GM19193 (cell line): Measurements from ENCODE around the gene LAGE3.
A peak's percentile ranks its signal among the peaks of the same experiment; 100 is the strongest.

ENCODE experiments used
- POLR2A ChIP-seq: IDR thresholded peaks from 4 replicates; pipeline ENCODE4 v1.6.1; 2011; ENCODE audit not compliant: insufficient read depth, insufficient read length; ENCODE audit errors: extremely low read depth

LAGE3 gene

GRCh38 chrX:154469880-154470279 is 9.2 kb downstream of the LAGE3 start:
- no peak for TF ChIP-seq POLR2A

DNA sequence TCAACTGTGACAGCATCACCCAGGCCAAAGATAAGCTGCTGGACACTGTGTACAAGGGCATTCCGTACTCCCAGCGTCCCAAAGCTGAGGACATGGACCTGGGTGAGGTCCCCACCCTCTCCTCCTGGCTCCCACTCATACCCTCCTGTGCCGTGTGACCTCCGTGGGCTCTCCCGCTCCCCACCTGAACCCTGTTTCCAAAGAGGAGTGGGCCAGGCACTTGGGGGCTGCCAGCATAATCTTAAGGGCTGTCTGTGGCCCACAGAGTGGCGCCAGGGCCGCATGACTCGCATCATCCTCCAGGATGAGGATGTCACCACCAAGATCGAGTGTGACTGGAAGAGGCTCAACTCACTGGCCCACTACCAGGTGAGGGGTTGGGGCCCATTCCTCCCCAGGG is 10.0 kb downstream of the LAGE3 start:
- TF ChIP-seq POLR2A, result no peak

DNA sequence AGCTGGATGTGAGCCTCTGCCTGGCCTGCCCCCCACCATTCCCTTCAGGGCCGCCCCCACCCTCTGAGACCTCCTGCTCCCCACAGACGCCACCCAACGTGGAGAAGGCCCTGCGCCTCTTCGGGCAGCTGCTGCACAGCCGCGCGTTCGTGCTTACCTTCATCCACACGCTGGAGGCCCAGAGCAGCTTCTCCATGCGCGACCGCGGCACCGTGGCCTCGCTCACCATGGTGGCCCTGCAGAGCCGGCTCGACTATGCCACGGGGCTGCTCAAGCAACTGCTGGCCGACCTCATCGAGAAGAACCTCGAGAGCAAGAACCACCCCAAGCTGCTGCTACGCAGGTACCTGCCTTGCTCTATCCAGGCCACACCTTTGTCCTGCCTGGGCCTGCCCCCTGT is 10.9 kb downstream of the LAGE3 start:
- TF ChIP-seq POLR2A, result no peak

DNA sequence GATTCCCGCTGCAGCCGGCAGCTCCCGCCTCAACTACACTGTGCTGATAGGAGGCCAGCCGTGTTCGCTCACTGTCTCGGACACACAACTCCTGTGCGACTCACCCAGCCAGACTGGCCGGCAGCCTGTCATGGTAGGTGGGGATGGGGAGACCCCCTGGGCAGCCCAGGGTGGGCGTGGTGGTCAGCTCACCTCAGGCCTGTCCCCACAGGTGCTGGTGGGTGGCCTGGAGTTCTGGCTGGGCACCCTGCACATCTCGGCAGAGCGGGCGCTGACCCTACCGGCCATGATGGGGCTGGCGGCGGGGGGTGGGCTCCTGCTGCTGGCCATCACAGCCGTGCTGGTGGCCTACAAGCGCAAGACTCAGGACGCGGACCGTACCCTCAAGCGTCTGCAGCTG is 11.5 kb downstream of the LAGE3 start:
- TF ChIP-seq POLR2A, result no peak

GRCh38 chrX:154466907-154467306 is 12.2 kb downstream of the LAGE3 start:
- TF ChIP-seq POLR2A, result no peak

DNA sequence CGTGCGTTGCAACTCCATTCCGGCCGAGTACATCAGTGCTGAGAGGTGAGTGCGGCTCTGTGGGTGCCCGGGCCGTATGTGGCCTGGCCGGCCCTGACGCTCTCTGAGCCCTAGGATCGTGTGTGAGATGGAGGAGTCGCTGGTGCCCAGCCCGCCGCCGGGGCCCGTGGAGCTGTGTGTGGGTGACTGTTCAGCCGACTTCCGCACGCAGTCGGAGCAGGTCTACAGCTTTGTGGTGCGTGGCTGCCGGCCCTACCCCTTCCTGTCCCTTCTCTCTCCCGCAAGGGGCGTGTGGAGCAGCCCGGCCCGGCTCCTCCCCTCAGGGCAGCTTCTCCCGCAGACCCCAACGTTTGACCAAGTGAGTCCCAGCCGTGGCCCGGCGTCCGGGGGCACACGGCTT is 13.0 kb downstream of the LAGE3 start:
- TF ChIP-seq POLR2A, result no peak

GRCh38 chrX:154465601-154466000 is 13.5 kb downstream of the LAGE3 start:
- TF ChIP-seq POLR2A, result no peak

DNA sequence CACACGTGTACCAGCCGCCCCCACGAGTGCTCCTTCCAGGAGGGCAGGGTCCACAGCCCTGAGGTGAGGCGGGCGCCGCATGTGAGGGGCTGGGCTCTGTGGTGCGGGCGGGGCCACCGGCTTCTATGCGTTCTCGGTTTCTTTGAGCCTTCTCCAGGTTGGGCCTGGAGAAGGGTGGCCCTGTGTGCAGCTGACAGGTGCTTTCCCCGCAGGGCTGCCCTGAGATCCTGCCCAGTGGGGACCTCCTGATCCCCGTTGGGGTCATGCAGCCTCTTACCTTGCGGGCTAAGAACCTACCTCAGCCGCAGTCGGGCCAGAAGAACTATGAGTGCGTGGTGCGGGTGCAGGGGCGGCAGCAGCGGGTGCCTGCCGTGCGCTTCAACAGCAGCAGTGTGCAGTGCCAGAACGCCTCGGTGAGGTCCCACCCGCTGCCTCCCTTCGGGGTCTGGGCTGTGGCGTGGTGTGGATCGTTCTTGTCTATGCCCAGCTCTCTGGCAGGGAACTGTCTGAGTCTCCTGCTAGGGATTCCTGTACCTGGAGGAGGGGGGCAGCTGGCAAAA is 14.2 kb downstream of the LAGE3 start:
- TF ChIP-seq POLR2A, result no peak

DNA sequence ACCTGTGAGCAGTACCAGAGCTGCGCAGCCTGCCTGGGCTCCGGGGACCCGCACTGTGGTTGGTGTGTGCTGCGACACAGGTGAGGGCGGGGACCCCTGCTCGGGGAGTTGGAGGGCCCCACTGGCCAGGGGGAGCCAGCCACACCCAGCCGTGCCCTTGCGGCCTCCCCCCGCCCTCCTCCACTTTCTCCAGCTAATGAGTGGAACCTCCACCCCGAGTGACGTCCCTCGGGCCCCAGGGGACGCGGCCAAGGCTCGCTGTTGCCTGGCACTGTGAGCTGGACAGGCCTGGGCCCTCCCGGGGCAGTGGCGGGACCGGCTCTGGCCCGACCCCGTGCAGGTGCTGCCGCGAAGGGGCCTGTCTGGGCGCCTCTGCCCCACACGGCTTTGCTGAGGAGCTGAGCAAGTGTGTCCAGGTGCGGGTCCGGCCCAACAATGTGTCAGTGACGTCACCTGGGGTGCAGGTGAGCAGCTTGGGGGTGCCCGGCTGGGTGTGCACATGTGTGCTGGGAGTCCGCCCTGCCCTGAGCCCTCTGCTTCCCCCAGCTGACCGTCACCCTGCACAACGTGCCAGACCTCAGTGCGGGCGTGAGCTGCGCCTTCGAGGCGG is 15.4 kb downstream of the LAGE3 start:
- no peak for TF ChIP-seq POLR2A

- no peak for TF ChIP-seq POLR2A
These were observed 16.7 kb downstream of the LAGE3 start for GRCh38 chrX:154462396-154462795.

- no peak for TF ChIP-seq POLR2A
These were observed 18.8 kb downstream of the LAGE3 start for GRCh38 chrX:154460326-154460725.

DNA sequence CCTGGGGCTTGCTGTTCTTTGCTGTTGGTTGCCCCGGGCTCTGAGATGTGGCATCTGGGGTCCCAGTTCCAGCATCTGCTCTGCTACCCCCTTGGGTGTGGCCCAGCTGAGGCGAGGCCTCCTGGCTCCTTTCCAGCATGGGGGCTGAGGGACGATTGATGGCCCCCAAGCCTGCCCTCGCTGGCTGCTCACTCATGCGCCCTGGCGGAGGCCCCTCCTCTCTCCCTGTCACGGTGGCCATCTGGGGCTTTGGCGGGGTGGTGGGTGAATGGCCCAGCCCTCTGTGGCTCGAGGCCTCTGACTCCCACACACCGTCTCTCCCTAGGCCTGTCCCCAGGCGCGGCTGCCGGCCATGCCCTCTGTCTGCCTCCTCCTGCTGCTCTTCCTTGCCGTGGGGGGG is 19.2 kb downstream of the LAGE3 start:
- no peak for TF ChIP-seq POLR2A

DNA sequence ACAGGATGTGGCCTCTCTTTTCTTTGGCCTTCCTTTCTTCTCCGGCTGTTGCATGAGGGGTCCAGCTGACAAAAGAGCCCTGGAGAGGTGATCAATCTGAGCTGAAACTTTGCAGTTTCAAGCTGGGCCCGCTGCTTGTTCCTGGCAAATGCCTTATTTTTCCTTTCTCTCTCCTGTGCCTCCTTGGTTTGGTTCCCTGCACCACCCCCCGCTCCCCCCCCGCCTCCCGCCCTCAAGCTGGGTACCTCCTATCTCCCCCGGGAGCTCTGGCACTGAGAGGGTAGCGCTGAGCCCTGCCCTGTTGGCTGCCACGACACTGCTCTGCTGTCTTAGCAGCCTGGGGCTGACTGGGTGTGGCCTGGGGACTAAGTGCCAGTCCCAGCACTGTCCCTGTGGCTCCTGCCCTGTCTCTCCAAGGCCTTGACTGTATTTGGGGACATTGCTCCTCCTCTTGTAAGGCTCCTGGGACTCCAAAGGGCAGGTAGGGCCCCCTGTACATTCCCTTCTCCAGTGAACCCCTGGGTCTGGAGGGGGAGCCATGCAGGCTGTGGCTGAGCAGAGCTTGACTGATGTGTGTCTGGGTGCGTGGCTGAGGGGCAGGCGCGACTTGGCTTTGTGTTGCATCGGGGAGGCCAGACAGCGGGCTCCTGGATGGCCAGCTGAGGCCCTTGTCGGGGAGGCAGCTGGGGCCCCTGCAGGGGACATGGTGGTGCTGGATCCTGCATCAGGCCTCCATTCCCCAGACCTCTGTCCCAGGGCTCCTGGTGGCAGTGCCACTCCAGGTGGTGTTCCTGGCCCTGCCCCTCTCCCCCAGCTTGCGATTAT is 19.9 kb downstream of the LAGE3 start:
- TF ChIP-seq POLR2A, result no peak

DNA sequence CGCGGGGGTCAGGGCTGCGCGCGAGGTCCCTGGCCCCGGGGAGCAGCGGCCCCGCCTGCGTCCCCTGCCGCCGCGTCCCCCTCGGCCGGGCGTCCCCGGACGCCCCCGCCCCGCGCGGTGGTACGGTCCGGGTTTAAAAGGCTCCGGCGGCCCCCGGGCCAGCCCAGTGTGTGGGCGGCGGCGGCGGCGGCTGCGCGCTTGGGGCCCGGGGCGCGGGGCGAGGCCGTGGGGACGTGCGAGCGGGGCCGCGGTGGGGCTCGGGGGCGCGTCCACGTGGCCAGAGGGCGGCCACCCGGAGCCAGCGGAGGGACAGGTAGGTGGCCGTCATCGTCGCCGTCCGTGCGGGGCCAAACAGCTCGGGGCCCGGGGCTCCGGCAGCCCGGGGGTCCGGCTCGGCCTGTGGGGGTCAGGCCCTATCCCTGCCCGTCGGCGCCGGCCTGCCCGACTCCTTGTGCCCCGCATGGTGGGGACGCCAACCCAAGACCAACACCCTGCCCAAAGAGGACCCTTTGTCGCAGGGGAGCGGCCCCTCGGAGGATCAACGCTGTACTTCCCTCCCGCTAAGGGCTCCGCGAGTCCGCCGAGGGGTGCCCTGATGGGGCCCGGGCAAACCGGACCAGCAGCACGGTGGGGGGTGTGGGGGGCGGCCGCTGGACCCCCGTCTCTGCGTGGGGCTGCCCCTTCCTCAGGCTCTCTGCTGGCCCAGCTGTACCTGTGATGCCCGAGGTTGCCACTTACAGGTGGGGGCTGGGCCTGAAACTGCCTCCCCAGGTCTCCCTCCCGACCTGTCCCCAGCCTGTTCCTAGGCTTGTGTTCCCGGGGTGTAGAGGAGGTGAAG is 20.7 kb downstream of the LAGE3 start, which contains the start of gene PLXNA3:
TSS of gene PLXNA3 (plus strand) at position 166 of the 838 bp plus-strand sequence. CDS start 1,903 bp downstream, outside the sequence.
- peak; percentile 47 for TF ChIP-seq POLR2A
